DND-41 (cell line): ENCODE measurements around the gene CD69.
A peak's percentile ranks its signal among the peaks of the same experiment; 100 is the strongest.

Source experiments
- ATAC-seq: fragments of 200-7000 bp; cut with Tn5 transposase; 3 replicates; pipeline ENCODE4 v1.9.1; 2021; ENCODE audit warnings: low read depth; ENCODE audit not compliant: insufficient read depth
- DNase-seq: peaks from one replicate; pipeline ENCODE4 v3.0.0-alpha.2; 2020
- H2AFZ ChIP-seq: 2 replicates; pipeline ENCODE4 v1.6.0; 2012; ENCODE audit warnings: low read depth, low read length
- H3K27ac ChIP-seq: 2 replicates; pipeline ENCODE4 v1.5.1; 2012; ENCODE audit warnings: low read length, inconsistent platforms
- H3K27me3 ChIP-seq: fragments of 200-600 bp; sonication (generic); 2 replicates; pipeline ENCODE4 v1.6.0; 2012; ENCODE audit warnings: low read length, mild to moderate bottlenecking, inconsistent platforms; ENCODE audit not compliant: insufficient read depth, poor library complexity
- H3K36me3 ChIP-seq: 2 replicates; pipeline ENCODE4 v1.5.1; 2012; ENCODE audit warnings: low read length, inconsistent platforms; ENCODE audit not compliant: insufficient read depth
- H3K4me1 ChIP-seq: 2 replicates; pipeline ENCODE4 v1.5.1; 2012; ENCODE audit warnings: mild to moderate bottlenecking, low read length; ENCODE audit not compliant: insufficient read depth
- H3K4me2 ChIP-seq: 2 replicates; pipeline ENCODE4 v1.6.0; 2012; ENCODE audit warnings: mild to moderate bottlenecking, moderate library complexity, low read length, inconsistent platforms; ENCODE audit not compliant: insufficient read depth
- H3K4me3 ChIP-seq, 2 experiments: fragments of 200-600 bp in 1 of 2; shearing (Covaris generic) in 1 of 2; 2 replicates each; pipeline ENCODE4 v1.5.1; 2012 to 2016; ENCODE audit warnings: inconsistent platforms in 2 of 2, low read length in 2 of 2, mild to moderate bottlenecking in 2 of 2, low read depth in 1 of 2, moderate library complexity in 1 of 2
- H3K79me2 ChIP-seq: 2 replicates; pipeline ENCODE4 v1.6.0; 2012; ENCODE audit warnings: low read length, inconsistent platforms; ENCODE audit not compliant: insufficient read depth
- H3K9ac ChIP-seq: 2 replicates; pipeline ENCODE4 v1.6.0; 2012; ENCODE audit warnings: low read depth, mild to moderate bottlenecking, inconsistent platforms, low read length, moderate library complexity
- H3K9me3 ChIP-seq: 2 replicates; pipeline ENCODE4 v1.5.1; 2012; ENCODE audit warnings: low read length, moderate library complexity, mild to moderate bottlenecking, inconsistent platforms; ENCODE audit not compliant: insufficient read depth, severe bottlenecking
- H4K20me1 ChIP-seq: 2 replicates; pipeline ENCODE4 v1.6.0; 2012; ENCODE audit warnings: low read length; ENCODE audit not compliant: insufficient read depth
- EZH2 ChIP-seq: IDR thresholded peaks from 3 replicates; pipeline ENCODE4 v1.6.1; 2012; ENCODE audit warnings: borderline replicate concordance, low read depth, mild to moderate bottlenecking, moderate library complexity, low read length, inconsistent platforms; ENCODE audit not compliant: severe bottlenecking
- TF ChIP-seq, protein P1 (sequence below): IDR thresholded peaks from 2 replicates; pipeline ENCODE4 v1.5.1; 2012; ENCODE audit warnings: borderline replicate concordance, low read length, moderate library complexity, mild to moderate bottlenecking; ENCODE audit not compliant: poor library complexity, severe bottlenecking; ENCODE audit errors: extremely low read depth

The CD69 gene

GRCh38 chr12:9758119-9758518, 2.6 kb downstream of the CD69 start:
- TF ChIP-seq, protein P1, sequence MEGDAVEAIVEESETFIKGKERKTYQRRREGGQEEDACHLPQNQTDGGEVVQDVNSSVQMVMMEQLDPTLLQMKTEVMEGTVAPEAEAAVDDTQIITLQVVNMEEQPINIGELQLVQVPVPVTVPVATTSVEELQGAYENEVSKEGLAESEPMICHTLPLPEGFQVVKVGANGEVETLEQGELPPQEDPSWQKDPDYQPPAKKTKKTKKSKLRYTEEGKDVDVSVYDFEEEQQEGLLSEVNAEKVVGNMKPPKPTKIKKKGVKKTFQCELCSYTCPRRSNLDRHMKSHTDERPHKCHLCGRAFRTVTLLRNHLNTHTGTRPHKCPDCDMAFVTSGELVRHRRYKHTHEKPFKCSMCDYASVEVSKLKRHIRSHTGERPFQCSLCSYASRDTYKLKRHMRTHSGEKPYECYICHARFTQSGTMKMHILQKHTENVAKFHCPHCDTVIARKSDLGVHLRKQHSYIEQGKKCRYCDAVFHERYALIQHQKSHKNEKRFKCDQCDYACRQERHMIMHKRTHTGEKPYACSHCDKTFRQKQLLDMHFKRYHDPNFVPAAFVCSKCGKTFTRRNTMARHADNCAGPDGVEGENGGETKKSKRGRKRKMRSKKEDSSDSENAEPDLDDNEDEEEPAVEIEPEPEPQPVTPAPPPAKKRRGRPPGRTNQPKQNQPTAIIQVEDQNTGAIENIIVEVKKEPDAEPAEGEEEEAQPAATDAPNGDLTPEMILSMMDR: no peak
- TF ChIP-seq EZH2: no peak
- Histone ChIP-seq H3K79me2 (peaks cover 56% of the 10 kb centered on the region), H3K4me2 (peak overlapping the region; percentile 71)

DNA sequence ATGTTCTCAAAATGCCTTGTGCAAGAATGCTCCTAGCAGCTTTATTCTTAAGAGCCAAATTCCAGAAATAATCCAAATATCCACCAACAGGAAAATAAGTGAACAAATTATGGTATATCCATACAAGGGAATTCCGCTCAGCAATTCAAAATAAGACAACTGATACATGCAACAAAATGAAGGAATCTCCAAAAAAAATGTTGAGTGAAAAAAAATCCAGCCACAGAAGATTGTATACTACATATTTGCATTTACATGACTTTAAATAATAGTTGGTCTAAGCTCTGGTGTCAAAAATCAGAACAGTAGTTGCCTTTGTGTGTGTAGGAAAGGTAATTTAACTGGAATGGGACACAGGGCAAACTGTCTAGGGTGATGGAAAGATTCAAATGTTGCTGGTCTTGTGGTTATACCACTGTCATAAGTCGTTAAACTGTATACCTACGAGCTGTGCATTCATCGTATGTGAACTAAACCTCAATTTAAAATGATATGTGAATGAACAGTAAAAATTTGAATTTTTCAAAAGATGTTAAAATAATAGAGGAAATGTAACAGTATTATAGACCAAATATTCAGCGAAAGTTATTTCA, 3.2 kb downstream of the CD69 start:
- DNase-seq (no peak), ATAC-seq (peak; percentile 33; the same call in 1 of the 3 replicates)
- Histone ChIP-seq H3K27ac (peak overlapping the region; percentile 92), H3K4me2 (peak overlapping the region; percentile 71), H3K27me3 (no peaks in the 10 kb centered on the region), H2AFZ (peak overlapping the region; percentile 53; the same call in 1 of the 2 replicates), H3K79me2 (peaks cover 58% of the 10 kb centered on the region), H3K36me3 (peaks cover 43% of the 10 kb centered on the region), H3K4me1 (peaks cover 59% of the 10 kb centered on the region), H4K20me1 (no peaks in the 10 kb centered on the region), H3K9me3 (no peaks in the 10 kb centered on the region), H3K4me3 (peak overlapping the region; percentile 39 to 63), H3K9ac (peak overlapping the region; percentile 70)
- no peak for TF ChIP-seq EZH2
- TF ChIP-seq, protein P1: no peak

More at GRCh38 chr12:9758119-9758518, 2.6 kb downstream of the CD69 start:
- Histone ChIP-seq H3K4me3 (peak overlapping the region; percentile 39 to 63), H3K4me1 (peaks cover 61% of the 10 kb centered on the region), H3K9me3 (no peaks in the 10 kb centered on the region), H3K9ac (peak overlapping the region; percentile 70), H3K27ac (peak overlapping the region; percentile 92), H3K27me3 (no peaks in the 10 kb centered on the region), H2AFZ (peak overlapping the region; percentile 53), H4K20me1 (no peaks in the 10 kb centered on the region), H3K36me3 (peaks cover 37% of the 10 kb centered on the region)
- peak; percentile 35; the same call in 2 of the 3 replicates for ATAC-seq
- DNase-seq: no peak

DNA sequence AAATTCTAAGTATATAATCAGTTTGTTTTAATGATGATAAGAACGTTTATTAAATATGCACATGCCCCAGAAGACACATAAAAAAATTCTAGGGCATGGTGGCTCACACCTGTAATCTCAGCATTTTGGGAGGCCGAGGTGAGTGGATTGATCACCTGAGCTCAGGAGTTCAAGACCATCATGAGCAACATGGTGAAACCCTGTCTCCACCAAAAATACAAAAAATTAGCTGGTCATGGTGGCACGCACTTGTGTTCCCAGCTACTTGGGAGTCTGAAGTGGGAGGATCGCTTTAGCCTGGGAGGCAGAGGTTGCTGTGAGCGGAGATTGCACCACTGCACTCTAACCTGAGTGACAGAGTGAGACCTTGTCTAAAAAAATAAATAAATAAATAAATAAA, 4.0 kb downstream of the CD69 start:
- Histone ChIP-seq H3K4me2 (peak overlapping the region; percentile 71), H3K4me3 (no peak overlapping the region), H3K9me3 (no peaks in the 10 kb centered on the region), H3K36me3 (peaks cover 48% of the 10 kb centered on the region), H3K27ac (peak overlapping the region; percentile 60), H3K4me1 (peaks cover 53% of the 10 kb centered on the region), H4K20me1 (no peaks in the 10 kb centered on the region), H3K27me3 (no peaks in the 10 kb centered on the region), H3K79me2 (peaks cover 58% of the 10 kb centered on the region), H3K9ac (peak overlapping the region; percentile 70; the same call in 1 of the 2 replicates), H2AFZ (no peak overlapping the region)
- DNase-seq: no peak
- TF ChIP-seq EZH2: no peak
- ATAC-seq: no peak

DNA sequence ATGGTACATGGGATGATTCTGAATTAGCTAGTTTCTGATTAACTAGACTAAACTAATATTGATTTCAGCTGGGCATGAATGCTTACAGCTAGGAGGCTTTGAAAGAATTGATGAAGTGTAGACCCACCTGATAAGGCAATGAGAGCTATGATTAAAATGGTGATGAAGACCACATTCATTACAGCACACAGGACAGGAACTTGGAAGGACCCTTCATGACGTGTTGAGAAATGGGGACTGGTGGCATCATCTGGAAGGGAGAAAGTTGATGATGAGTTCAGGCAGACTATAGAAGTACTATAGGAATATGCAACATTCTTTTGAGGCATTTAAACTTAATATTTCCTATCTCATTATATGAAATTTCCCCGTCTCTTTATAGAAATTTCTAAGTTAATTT, 4.5 kb downstream of the CD69 start:
- H3K27me3 ChIP-seq: no peaks in the 10 kb centered on the region
- no peak for DNase-seq

More for the DNA sequence above, 4.5 kb downstream of the CD69 start:
- Histone ChIP-seq H3K4me2 (peak overlapping the region; percentile 41), H3K4me1 (peaks cover 53% of the 10 kb centered on the region), H3K9me3 (no peaks in the 10 kb centered on the region), H2AFZ (no peak overlapping the region), H4K20me1 (no peaks in the 10 kb centered on the region), H3K4me3 (no peak overlapping the region), H3K9ac (no peak overlapping the region), H3K79me2 (peaks cover 58% of the 10 kb centered on the region), H3K27ac (peak overlapping the region; percentile 55; the same call in 1 of the 2 replicates), H3K36me3 (peaks cover 49% of the 10 kb centered on the region)
- no peak for ATAC-seq
- TF ChIP-seq EZH2: no peak
- TF ChIP-seq, protein P1: no peak
